Jurkat, Clone E6-1 (cell line): ENCODE results near the gene ZFP62.
A peak's percentile ranks its signal among the peaks of the same experiment; 100 is the strongest.
"Not testable (repeated sequence)": the region's sequence is repeated elsewhere in the genome, so short reads cannot be mapped to it uniquely, and the experiment has no call there.

Experiments used
- DNase-seq: peaks from one replicate; pipeline ENCODE4 v3.0.0-alpha.2; 2011; ENCODE audit warnings: low read depth, low spot score
- H3K4me3 ChIP-seq: 2 replicates; pipeline ENCODE4 v1.5.1; 2011; ENCODE audit warnings: mild to moderate bottlenecking, low read length, control low read depth, moderate library complexity

Gene ZFP62

DNA sequence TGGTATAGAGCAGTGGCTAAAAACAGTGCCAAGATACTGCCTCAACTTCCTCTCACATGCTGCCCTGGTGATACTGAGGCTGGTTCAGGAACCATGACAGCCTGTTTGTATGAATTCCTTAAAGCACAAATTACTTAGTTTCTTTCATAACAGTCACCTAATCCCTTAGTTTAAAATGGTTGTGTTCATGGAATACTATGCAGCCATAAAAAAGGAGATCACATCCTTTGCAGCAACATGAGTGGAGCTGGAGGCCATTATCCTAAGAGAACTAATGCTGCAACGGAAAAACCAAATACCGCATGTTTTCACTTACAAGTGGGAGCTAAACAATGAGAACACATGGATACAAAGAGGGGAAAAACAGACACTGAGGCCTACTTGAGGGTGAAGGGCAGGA is 21.8 kb downstream of the ZFP62 start:
- no peak overlapping the region for H3K4me3 ChIP-seq
- no peak for DNase-seq

DNA sequence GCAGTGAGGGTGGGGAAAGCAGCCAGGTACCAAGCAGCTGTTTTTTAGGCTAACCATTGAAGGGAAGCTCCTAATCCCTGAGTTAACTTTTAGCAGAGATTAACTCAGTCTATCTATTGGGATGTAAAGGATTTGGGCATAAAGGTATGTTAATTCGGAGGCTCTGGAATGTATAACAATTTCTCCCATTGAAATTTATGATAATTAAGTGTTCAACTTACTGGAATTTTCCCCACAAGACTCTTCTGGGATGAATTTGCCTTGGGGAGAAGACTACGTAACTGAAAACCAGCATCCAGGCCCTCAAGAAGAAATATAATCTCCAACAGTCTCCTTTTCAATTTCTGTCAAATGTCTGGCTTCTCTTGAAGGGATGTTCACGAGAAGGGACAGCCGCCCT is 23.6 kb downstream of the ZFP62 start:
- DNase-seq, result no peak
- H3K4me3 ChIP-seq, result no peak overlapping the region

DNA sequence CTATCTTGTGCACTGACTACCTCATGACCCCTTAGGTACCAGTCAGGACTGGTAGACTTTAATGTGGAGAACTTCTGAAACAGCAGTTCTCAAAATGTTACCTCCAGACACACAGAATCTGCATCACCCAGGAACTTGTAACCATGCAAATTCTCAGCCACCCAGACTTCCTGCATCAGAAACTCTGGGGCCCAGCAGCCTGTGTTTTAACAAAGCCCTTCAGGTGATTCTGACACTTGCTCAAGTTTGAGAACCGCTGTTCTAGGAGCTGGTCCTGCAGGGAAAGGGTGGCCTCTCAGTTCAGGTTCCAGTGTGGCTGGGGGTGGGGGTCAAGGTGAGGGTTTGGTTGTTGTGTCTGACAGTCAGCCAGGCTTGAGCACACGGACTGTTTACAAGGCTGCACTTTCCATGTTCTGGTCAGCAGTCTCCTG is 28.4 kb downstream of the ZFP62 start:
- peak; percentile 18 for DNase-seq
- no peak overlapping the region for H3K4me3 ChIP-seq

DNA sequence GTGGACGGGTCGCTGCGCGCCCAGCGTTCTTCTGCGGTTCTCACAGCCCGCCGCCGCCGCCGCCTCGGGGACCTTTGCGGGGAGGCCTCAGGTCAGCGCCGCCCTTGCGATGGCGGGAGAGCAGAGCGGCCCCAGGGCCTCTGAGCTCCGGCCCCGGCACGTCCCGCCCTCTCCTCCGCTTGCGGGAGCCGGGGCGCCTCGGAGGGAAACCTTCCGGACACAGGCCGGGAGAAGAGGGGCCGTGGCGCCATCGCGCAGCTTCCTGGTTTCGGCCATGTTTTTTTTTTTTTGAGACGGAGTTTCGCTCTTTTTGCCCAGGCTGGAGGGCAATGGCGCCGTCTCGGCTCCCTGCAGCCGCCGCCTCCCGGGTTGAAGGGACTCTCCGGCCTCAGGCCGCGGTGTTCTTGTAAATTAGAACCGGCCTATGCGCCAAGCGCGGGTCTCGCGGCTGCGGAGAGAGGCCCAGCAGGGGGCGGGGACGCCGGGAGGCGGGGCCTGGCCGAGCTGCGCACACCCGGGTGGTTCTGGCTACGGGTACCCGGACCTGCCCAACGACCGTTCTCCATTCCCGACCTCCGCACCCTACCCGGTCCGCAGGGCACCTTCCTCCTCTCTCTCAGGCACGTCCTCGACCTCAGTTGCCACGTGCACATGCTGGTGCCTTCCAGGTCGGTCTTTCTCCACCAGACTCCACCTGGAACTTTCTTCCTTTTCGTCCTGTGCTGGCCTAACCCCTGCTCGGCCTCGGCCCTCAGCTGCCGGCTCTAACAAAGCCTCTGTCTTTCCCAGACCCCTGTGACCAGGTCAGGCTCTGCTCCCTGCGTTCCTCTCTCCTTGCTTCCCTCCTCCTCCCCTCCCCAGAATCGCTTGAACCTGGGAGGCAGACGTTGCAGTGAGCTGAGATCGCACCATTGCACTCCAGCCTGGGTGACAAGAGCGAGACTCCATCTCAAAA is 29.7 kb downstream of the ZFP62 start:
- no peak overlapping the region for H3K4me3 ChIP-seq
- DNase-seq, result no peak

DNA sequence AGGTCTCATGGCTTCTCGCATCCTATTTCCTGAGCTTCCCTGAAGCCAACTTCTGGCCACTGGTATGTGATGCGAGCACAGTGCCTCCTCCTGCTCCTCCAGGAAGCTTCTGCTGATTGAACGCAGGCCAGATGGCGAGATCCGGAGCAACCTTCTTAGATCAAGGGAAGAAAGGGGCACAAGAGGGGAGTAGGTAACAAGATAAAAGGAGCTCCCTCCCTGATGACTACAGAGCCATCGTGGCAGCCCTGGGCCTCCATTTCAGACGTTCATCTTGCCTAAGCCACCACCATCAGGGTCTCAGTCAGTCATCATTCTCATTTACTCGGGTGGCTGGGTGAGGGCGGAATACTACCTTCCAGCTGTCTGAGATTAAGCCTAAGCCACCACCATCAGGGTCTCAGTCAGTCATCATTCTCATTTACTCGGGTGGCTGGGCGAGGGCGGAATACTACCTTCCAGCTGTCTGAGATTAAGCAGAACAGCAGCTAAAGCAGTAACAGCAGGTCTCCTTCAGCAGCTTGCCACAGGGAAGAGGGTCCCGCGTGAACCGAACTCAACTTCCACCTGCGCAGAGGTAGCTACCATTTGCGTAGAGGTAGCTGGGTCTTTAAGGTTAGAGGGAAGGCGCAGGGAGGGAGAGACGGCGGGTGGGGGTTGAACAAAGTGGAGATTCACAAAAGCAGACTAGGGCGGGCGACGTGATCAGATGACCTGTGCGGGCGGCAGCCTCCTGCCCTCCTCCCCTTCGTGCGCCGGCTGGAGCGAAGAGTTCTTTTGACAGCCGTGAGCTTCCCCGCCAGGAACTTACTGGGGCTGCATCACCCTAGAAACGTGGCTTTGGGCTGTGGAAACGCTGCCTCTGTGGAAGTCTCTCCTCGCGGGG is 30.6 kb downstream of the ZFP62 start:
- no peak overlapping the region for H3K4me3 ChIP-seq
- DNase-seq, result no peak

DNA sequence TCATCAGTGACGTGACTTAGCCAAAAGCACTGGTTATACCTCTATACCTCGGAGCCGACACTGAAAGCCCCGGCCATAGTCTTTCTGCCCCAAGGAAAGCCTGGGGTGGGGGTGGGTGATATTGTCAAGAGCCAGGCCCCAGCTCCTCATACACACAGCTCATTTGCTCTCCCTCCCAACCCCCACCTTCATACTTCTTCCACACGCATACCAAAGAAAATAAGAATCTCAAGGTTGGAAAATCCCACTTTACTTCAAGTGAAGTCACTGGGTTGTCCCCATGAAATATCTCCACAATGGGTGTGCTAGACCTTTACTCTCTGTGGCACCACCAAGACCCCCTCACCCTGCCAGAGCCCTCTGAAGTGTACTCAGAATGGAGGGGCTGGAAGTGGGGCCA is 31.4 kb downstream of the ZFP62 start:
- DNase-seq, result no peak
- no peak overlapping the region for H3K4me3 ChIP-seq

DNA sequence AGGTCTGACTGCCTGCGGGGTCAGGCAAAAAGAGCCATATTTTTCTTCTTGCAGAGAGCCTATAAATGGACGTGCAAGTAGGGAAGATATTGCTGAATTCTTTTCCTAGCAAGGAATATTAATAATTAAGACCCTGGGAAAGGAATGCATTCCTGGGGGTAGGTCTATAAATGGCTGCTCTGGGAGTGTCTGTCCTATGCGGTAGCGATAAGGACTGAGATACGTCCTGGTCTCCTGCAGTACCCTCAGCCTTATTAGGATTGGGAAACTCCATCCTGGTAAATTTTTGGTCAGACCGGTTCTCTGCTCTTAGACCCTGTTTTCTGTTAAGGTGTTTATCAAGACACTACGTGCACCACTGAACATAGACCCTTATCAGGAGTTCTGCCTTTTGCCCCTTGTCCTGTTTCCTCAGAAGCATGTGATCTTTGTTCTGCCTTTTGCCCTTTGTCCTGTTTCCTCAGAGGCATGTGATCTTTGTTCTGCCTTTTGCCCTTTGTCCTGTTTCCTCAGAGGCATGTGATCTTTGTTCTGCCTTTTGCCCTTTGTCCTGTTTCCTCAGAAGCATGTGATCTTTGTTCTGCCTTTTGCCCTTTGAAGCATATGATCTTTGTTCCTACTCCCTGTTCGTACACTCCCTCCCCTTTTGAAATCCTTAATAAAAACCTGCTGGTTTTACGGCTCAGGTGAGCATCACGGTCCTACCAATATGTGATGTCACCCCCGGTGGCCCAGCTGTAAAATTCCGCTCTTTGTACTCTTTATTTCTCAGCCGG is 32.1 kb downstream of the ZFP62 start:
- not testable (repeated sequence) for H3K4me3 ChIP-seq, DNase-seq

DNA sequence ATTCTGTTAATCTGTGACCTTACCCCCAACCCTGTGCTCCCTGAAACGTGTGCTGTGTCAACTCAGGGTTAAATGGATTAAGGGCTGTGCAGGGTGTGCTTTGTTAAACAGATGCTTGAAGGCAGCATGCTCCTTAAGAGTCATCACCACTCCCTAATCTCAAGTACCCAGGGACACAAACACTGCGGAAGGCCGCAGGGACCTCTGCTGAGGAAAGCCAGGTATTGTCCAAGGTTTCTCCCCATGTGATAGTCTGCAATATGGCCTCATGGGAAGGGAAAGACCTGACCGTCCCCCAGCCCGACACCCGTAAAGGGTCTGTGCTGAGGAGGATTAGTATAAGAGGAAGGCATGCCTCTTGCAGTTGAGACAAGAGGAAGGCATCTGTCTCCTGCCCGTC is 33.7 kb downstream of the ZFP62 start:
- H3K4me3 ChIP-seq, DNase-seq: not testable (repeated sequence)

DNA sequence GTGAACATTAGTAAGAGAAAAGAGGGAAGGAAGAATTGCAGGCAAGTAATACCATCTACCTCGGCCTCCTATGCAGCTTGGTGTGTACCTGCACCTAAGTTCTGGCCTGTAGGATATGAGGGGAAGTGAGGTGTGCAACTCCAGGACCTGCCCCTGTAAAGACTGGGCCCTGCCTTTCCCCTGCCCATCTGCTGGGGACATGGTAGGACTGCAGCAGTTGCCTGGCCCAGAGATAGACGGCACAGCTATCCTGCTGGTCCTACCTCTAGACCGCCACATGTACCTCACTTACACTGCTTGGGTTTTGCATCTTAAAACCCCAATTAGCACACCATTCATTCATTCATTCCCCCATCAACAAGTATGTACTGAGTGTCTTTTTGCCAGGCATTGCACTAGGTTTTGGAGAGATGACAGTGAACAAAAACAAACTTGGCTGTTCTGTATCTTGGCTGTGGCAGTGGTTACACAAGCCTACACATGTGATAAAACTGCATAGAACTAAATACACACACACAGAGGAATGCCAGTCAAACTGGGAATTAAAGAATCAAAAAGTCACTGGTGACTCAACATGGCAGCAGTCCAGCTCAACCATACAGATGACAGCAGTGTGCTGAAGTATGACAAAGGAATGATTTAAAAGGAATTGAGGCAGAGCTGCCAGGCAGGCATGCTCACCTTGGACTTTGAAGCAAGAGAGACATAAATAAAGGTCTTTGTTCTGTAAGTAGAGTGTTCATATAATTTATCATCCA is 35.1 kb downstream of the ZFP62 start:
- no peak overlapping the region for H3K4me3 ChIP-seq
- no peak for DNase-seq

DNA sequence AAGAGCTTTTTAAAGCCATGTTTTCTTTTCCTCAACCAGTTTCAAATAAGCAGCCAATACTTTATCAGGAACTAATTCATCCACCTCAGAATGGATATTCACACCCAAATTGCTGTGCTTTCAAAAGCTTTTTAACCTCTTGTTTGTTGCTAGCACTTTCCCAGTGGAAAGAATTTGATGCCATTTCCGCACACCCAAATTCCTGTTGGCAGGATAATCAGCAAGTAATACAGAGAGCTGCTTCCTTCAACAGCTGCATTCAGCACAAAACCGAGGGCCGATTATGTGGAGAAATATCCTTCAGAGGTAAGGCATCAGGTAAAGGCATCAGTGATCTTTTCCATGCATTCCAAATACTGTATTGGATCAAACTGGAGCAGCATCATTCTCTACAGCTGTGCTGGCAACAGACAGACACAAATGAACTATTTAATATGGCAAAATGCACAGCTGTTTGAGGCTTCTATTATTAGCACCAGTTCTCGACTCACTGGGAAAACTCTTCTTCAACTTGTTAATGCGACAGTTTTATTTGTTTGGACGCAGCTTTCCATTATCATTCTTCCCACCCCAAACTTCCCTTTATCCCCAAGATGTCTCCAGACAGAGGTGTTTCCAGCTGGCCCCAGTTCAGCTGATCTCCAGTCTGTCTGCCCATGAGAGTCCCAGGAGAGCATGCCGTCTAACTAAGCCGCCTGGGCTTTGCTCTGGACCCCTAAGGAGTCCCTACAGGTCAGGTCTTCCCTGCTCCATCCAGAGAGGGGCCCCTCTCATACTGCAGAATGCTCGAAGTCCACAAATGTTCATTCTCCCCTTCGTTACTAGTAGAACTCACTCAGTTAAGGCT is 36.2 kb downstream of the ZFP62 start:
- no peak overlapping the region for H3K4me3 ChIP-seq
- no peak for DNase-seq

DNA sequence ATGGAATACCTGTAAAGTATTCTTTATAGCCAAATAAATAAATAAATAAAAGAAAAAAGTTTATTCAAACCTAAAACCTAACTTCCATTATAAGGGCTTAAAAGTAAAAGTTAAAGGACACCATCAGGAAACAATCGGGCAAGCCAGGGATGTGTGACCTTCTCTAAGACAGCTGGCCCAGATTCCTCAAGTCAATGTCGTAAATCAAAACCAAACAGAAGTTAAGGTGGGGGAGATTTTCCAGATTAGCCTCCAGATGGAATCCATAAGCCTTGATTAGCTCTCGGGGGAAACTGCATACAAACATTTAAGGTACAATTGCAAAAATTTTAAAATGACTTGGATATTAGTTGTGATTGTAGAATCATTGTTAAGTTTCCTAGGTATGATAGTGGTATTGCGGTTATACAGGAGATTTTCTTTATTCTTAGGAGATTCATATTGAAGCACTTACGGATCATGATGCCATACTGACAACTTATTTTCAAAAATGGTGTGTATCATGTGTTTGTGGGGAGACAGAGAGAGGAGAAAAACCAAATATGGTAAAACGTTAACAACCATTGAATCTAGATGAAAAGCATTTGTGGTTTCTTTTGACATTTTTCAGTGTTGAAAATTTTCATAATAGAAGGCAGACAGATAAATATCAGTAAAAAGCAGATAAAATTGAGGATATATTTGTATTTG is 37.0 kb downstream of the ZFP62 start:
- peak; percentile 29 for DNase-seq
- H3K4me3 ChIP-seq, result no peak overlapping the region

DNA sequence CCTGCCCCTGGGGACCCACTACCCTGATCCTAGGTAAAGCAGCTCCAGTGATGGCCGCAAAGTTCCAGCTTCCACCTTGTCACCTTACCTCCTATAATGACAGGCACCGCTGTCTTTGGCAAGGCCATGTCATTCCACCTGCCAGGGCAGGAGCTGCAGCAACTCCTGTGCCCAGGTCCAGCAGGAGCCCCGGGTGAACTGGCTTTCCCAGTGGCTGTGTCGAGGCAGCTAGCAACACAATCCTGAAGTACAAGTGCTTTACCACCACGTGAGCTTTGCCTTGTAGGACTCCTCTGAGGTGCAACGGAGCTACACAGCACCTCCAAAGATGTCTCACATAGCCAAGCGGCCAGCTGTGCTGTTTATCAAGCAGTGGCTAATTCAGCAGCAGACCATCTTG is 37.7 kb downstream of the ZFP62 start:
- DNase-seq, result no peak
- no peak overlapping the region for H3K4me3 ChIP-seq

DNA sequence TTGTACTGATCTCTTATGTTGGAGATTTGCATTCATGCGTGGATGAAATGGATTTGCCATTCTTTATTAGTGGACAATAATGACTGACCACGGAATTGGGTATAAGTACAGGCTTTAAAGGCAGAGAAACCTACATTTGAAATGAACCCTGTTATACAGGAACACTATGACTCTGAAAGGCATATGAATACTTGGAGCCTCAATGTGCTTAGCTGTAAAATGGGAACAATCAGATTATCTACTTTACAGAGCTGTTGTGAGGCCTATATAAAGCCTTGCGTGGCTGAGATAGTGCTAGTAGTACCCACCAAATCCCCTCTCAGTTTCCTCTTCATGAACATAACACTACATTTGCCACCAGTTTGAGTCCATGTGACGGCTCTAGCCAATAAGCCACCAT is 39.5 kb downstream of the ZFP62 start:
- DNase-seq, result no peak
- no peak overlapping the region for H3K4me3 ChIP-seq

DNA sequence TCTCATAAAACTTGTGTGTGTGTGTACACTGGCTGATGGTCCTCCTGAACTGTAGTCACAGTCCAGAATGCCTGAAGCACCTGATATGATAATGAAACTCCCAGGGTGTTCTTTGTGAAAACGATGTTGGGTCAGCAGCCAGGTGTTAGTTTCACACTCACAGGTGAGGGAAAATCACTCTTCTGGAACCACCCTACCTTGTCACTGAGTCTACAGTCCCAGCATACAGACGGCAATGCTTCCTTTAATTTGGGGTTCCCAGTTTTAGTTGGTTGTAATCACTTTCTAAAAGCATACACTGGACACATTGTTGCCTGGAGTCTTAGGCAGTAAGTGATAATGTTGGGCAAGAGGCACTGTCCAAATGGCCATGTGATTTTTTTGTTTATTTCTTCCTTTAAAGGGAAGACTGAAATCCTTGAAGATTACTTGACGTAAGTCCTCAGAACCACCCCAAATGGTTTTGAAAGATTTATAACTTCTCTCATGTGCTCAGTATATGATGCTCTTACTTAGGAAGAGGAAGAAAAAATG is 40.2 kb downstream of the ZFP62 start:
- DNase-seq, result no peak

DNA sequence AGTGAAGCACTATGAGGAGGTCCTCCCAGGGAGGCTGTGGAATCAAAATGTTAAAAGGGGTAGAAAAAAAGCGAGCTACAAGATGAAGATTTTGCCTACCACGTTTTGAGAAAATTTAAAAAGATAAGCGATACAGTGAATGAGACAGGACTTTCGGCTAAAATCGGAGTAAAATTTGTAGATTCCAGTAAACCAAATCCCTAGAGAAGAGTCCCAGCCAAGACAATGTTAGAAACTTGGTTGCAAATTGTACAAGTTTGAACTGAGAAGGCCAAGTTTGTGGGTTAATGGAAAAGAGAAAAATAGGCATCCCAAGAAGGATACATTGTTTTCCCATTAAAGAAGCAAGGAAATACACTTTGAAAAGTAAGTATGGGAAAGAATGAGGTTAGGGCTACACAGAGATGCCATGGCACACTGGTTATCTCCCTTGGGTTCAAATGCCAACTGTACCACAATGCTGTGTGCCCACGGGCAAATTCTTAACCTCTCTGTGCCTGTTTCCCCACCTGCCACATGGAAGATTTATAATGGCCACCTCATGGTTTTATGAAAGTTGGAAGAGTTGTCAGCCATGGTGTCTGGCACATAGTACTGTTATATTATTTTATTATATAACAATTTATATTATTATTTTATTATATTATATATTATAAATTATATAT is 42.3 kb downstream of the ZFP62 start:
- H3K4me3 ChIP-seq, result no peak overlapping the region
- no peak for DNase-seq

More for the DNA sequence above, 40.2 kb downstream of the ZFP62 start:
- H3K4me3 ChIP-seq, result no peak overlapping the region

DNA sequence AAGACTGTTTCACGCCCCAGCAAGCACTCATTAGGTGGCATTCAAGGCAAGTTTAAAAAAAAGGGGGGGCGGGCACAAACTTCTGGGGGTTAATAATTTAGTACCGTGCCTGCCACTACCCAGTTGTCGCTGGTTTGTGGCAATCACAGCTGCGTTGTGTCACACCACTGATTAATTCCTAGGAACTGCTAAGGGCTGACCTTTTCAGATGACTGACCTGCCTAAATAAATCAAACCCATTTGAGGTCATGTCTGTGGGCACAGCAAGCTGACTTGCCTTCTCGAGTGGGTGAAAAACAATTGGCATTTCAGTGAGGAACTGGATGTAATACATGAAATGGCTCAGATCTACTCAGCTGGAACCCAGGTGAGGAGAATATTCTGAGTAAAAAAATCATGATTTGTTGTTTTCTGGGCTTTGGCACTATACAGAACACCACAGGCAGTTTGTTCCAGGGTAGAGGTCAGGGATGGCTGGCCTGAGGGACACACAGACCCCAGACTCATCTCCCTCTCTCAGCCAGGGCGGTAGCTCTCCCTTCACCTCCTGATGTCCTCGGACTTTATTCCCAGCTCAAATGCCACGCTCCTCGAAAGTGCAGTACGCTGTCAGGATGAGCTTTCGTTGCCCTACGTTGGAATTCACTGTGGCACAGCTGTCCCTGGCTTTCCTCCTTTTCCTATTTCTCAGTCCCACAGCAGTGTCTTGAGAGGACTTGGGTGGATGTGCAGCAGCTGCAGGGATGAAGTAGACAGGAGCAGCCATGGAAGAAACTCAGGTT is 43.0 kb downstream of the ZFP62 start:
- DNase-seq, result no peak
- no peak overlapping the region for H3K4me3 ChIP-seq
